DND-41 (cell line): ENCODE data around the gene DCP1B.

ENCODE experiments used
- ATAC-seq: fragments of 200-7000 bp; cut with Tn5 transposase; 3 replicates; pipeline ENCODE4 v1.9.1; 2021; ENCODE audit warnings: low read depth; ENCODE audit not compliant: insufficient read depth
- DNase-seq: peaks from one replicate; pipeline ENCODE4 v3.0.0-alpha.2; 2020
- H2AFZ ChIP-seq: 2 replicates; pipeline ENCODE4 v1.6.0; 2012; ENCODE audit warnings: low read depth, low read length
- H3K27ac ChIP-seq: 2 replicates; pipeline ENCODE4 v1.5.1; 2012; ENCODE audit warnings: low read length, inconsistent platforms
- H3K27me3 ChIP-seq: fragments of 200-600 bp; sonication (generic); 2 replicates; pipeline ENCODE4 v1.6.0; 2012; ENCODE audit warnings: low read length, mild to moderate bottlenecking, inconsistent platforms; ENCODE audit not compliant: insufficient read depth, poor library complexity
- H3K36me3 ChIP-seq: 2 replicates; pipeline ENCODE4 v1.5.1; 2012; ENCODE audit warnings: low read length, inconsistent platforms; ENCODE audit not compliant: insufficient read depth
- H3K4me1 ChIP-seq: 2 replicates; pipeline ENCODE4 v1.5.1; 2012; ENCODE audit warnings: mild to moderate bottlenecking, low read length; ENCODE audit not compliant: insufficient read depth
- H3K4me2 ChIP-seq: 2 replicates; pipeline ENCODE4 v1.6.0; 2012; ENCODE audit warnings: mild to moderate bottlenecking, moderate library complexity, low read length, inconsistent platforms; ENCODE audit not compliant: insufficient read depth
- H3K4me3 ChIP-seq, 2 experiments: fragments of 200-600 bp in 1 of 2; shearing (Covaris generic) in 1 of 2; 2 replicates each; pipeline ENCODE4 v1.5.1; 2012 to 2016; ENCODE audit warnings: inconsistent platforms in 2 of 2, low read length in 2 of 2, mild to moderate bottlenecking in 2 of 2, low read depth in 1 of 2, moderate library complexity in 1 of 2
- H3K79me2 ChIP-seq: 2 replicates; pipeline ENCODE4 v1.6.0; 2012; ENCODE audit warnings: low read length, inconsistent platforms; ENCODE audit not compliant: insufficient read depth
- H3K9ac ChIP-seq: 2 replicates; pipeline ENCODE4 v1.6.0; 2012; ENCODE audit warnings: low read depth, mild to moderate bottlenecking, inconsistent platforms, low read length, moderate library complexity
- H3K9me3 ChIP-seq: 2 replicates; pipeline ENCODE4 v1.5.1; 2012; ENCODE audit warnings: low read length, moderate library complexity, mild to moderate bottlenecking, inconsistent platforms; ENCODE audit not compliant: insufficient read depth, severe bottlenecking
- H4K20me1 ChIP-seq: 2 replicates; pipeline ENCODE4 v1.6.0; 2012; ENCODE audit warnings: low read length; ENCODE audit not compliant: insufficient read depth
- EZH2 ChIP-seq: IDR thresholded peaks from 3 replicates; pipeline ENCODE4 v1.6.1; 2012; ENCODE audit warnings: borderline replicate concordance, low read depth, mild to moderate bottlenecking, moderate library complexity, low read length, inconsistent platforms; ENCODE audit not compliant: severe bottlenecking
- TF ChIP-seq, protein P1 (sequence below): IDR thresholded peaks from 2 replicates; pipeline ENCODE4 v1.5.1; 2012; ENCODE audit warnings: borderline replicate concordance, low read length, moderate library complexity, mild to moderate bottlenecking; ENCODE audit not compliant: poor library complexity, severe bottlenecking; ENCODE audit errors: extremely low read depth

Gene DCP1B

DNA sequence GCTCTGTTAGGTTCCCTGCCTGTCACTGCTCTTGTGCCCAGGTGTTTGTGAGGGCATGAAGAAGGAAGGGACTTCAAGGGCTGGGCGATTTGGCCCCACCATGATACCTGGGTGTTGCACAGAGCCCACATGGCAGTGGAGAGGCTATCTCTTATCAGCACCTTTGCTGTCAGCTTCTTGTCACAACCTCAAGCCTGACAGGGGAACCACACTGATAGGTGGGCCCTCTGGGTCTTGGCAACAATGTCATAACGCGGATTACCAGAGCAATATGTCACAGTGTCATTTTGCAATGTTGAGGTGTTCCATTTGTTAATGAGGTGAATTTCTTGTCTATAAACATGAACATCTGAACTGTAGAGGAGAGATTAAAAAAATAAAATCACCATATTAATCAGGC lies 25.6 kb upstream of the DCP1B start:
- peaks cover 75% of the 10 kb centered on the region for H3K27me3 ChIP-seq
- H3K27ac ChIP-seq: no peak overlapping the region
- no peak overlapping the region for H3K9ac ChIP-seq
- peaks cover 7% of the 10 kb centered on the region for H3K4me1 ChIP-seq
- H3K9me3 ChIP-seq: no peaks in the 10 kb centered on the region
- H4K20me1 ChIP-seq: no peaks in the 10 kb centered on the region
- ATAC-seq (no peak), DNase-seq (no peak)
- TF ChIP-seq EZH2: no peak
- TF ChIP-seq, protein P1, sequence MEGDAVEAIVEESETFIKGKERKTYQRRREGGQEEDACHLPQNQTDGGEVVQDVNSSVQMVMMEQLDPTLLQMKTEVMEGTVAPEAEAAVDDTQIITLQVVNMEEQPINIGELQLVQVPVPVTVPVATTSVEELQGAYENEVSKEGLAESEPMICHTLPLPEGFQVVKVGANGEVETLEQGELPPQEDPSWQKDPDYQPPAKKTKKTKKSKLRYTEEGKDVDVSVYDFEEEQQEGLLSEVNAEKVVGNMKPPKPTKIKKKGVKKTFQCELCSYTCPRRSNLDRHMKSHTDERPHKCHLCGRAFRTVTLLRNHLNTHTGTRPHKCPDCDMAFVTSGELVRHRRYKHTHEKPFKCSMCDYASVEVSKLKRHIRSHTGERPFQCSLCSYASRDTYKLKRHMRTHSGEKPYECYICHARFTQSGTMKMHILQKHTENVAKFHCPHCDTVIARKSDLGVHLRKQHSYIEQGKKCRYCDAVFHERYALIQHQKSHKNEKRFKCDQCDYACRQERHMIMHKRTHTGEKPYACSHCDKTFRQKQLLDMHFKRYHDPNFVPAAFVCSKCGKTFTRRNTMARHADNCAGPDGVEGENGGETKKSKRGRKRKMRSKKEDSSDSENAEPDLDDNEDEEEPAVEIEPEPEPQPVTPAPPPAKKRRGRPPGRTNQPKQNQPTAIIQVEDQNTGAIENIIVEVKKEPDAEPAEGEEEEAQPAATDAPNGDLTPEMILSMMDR: no peak
- H2AFZ ChIP-seq: no peak overlapping the region
- no peaks in the 10 kb centered on the region for H3K79me2 ChIP-seq
- no peaks in the 10 kb centered on the region for H3K36me3 ChIP-seq
- no peak overlapping the region for H3K4me2 ChIP-seq
- no peak overlapping the region for H3K4me3 ChIP-seq

DNA sequence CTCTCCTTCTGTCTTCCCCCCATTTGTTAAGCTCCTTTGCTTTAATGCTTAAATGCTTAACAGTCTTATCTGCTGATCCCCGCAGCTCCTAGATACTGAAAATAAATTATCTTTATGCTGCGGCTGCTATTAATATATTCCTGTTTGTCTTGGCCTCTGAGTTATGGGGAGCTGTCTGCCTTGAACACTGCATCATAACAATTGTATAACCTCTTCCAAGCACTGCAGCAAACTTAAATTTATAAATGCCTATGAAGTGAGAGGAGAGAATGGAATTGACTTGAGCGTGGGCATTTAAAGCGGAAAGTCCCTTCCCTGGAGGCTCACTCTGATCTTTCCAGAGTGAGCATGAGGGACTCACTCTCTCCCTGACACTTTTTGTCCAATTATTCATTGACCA lies 23.1 kb upstream of the DCP1B start:
- H4K20me1 ChIP-seq: no peaks in the 10 kb centered on the region
- ATAC-seq (no peak), DNase-seq (no peak)
- H3K4me3 ChIP-seq: no peak overlapping the region
- no peaks in the 10 kb centered on the region for H3K79me2 ChIP-seq
- no peaks in the 10 kb centered on the region for H3K9me3 ChIP-seq
- no peak overlapping the region for H2AFZ ChIP-seq
- TF ChIP-seq EZH2: no peak
- TF ChIP-seq, protein P1: no peak
- no peak overlapping the region for H3K9ac ChIP-seq
- H3K27me3 ChIP-seq: peaks cover 58% of the 10 kb centered on the region
- no peak overlapping the region for H3K27ac ChIP-seq
- no peak overlapping the region for H3K4me2 ChIP-seq
- no peaks in the 10 kb centered on the region for H3K36me3 ChIP-seq
- no peaks in the 10 kb centered on the region for H3K4me1 ChIP-seq

DNA sequence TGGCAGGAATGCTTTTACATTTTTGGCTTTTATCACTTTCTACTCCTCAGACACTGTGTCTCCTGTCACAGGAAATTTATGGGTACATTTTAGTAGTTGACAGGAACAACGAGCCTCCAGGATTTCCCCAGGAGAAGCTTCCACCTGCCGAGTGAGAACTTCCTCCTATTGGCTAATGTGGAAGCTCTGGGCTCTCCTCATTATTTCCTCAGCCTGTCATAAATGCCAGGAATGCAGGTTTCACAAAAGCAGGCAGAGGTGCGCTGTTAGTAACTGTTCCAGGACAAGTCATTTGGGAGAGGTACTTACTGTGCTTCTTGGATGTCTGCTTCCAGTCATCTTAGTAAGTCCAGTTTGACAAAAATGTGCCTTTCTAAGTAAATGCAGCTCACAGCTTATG lies 19.1 kb upstream of the DCP1B start:
- H3K27me3 ChIP-seq: peaks cover 39% of the 10 kb centered on the region
- DNase-seq: no peak
- no peaks in the 10 kb centered on the region for H3K9me3 ChIP-seq
- ATAC-seq: no peak
- no peak for TF ChIP-seq EZH2
- TF ChIP-seq, protein P1: no peak
- H3K27ac ChIP-seq: no peak overlapping the region
- no peak overlapping the region for H3K4me3 ChIP-seq
- no peaks in the 10 kb centered on the region for H3K36me3 ChIP-seq
- no peaks in the 10 kb centered on the region for H3K4me1 ChIP-seq
- H3K9ac ChIP-seq: no peak overlapping the region
- no peaks in the 10 kb centered on the region for H4K20me1 ChIP-seq
- no peaks in the 10 kb centered on the region for H3K79me2 ChIP-seq
- H2AFZ ChIP-seq: no peak overlapping the region
- no peak overlapping the region for H3K4me2 ChIP-seq

DNA sequence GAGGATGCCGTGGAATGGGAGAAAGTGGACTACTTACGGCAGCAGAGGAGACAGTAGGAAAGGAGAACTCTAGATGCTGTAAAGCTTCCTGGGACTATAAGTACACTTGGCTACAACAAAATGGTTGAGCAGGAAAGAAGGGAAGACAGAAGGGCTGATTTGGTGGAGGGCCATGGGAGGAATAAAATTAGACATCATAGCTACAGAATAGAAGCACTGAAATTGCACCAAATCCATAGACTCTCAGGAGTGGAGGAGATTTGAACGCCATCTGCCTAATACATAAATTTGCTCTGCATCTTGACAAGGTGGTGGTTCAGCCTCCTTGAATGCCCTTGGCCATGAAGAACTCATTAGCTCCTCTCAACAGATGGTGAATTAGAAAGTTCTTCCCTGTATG lies 16.3 kb upstream of the DCP1B start:
- Histone ChIP-seq H3K9me3 (no peaks in the 10 kb centered on the region), H3K4me1 (no peaks in the 10 kb centered on the region), H3K9ac (no peak overlapping the region), H2AFZ (no peak overlapping the region), H3K4me2 (no peak overlapping the region), H3K27me3 (peaks cover 22% of the 10 kb centered on the region), H3K4me3 (no peak overlapping the region), H4K20me1 (no peaks in the 10 kb centered on the region), H3K27ac (no peak overlapping the region), H3K79me2 (no peaks in the 10 kb centered on the region), H3K36me3 (no peaks in the 10 kb centered on the region)
- TF ChIP-seq, protein P1: no peak
- no peak for TF ChIP-seq EZH2
- no peak for DNase-seq
- ATAC-seq: no peak
